ENCODE results near the gene THSD7B.
"Not testable (repeated sequence)": the region's sequence is repeated elsewhere in the genome, so short reads cannot be mapped to it uniquely, and the experiment has no call there.

GRCh38 chr2:137331562-137331961 lies 566.2 kb downstream of the THSD7B start:
- not testable (repeated sequence) for TF ChIP-seq EZH2 (IDR thresholded peaks at IDR 0.05; ENCODE audit: insufficient read depth, poor library complexity, severe bottlenecking); EZH2phosphoT487 (IDR thresholded peaks at IDR 0.05; ENCODE audit: insufficient read depth, low read depth)
